ENCODE results near the gene PRDM10.
A peak's percentile ranks its signal among the peaks of the same experiment; 100 is the strongest.

PRDM10 gene

GRCh38 chr11:130002846-130003716, 446 bp upstream of the PRDM10 start:
- peak; percentile 95 for DNase-seq

GRCh38 chr11:130001461-130002351, 929 bp downstream of the PRDM10 start:
- DNase-seq, result no peak

GRCh38 chr11:130000552-130001176, 2.0 kb downstream of the PRDM10 start:
- no peak for DNase-seq

DNA sequence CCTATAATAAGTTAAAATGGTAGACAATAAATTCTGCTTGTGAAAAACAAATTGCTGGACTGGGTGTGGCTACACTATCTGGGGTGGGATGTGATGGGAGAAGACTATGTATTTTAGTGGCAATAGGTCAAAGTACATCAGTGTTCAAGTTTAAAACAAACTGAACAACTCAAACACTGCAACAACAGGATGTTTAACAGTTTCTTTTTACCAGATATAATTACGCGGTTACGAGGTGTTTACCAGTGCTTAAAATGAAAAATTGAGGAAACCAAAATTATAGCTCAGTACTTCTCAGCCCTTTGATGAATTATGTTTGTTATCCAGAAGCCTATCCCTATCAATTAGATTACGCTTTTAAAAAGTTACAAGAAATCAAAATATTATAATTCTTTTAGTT, 3.2 kb downstream of the PRDM10 start:
- no peak for DNase-seq

DNA sequence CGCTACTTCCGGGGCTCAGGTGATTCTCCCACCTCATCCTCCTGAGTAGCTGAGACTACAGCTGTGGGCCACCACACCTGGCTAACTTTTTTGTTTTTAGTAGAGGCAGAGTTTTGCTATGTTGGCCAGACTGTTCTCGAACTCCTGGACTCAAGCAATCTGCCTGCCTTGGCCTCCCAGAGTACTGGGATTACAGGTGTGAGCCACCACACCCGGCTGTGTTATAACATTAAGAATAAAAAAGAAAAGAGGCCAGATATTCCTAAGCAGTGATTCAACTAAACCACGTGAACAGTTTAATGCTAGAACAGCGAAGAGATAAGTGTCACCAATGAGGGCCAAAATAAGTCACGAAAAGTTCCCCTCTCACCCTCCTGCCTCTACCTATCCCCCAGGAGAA, 3.7 kb downstream of the PRDM10 start:
- no peak for DNase-seq

DNA sequence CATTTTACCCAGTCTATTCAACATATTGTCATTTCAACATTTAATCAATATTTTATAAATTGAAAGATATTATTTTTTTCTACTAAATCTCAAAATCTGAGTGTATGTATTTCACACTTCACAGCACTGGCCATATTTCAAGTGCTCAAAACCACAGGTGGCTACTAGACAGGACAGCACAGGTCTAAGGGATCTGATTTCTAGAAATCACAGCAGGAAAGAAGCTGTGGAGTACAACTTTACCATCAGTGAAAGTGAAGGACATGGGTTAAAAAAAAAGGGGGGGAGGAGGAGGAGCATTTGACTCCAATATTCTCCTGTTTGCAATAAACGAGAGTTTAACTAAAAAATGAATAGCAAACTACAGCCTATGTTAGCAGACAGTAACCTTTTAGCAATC, 4.5 kb downstream of the PRDM10 start:
- DNase-seq, result no peak

GRCh38 chr11:129997513-129997912, 5.1 kb downstream of the PRDM10 start:
- no peak for DNase-seq

GRCh38 chr11:129996113-129996870, 6.3 kb downstream of the PRDM10 start:
- DNase-seq, result no peak

- DNase-seq, result no peak
These were observed 7.5 kb downstream of the PRDM10 start for GRCh38 chr11:129995163-129995562.

DNA sequence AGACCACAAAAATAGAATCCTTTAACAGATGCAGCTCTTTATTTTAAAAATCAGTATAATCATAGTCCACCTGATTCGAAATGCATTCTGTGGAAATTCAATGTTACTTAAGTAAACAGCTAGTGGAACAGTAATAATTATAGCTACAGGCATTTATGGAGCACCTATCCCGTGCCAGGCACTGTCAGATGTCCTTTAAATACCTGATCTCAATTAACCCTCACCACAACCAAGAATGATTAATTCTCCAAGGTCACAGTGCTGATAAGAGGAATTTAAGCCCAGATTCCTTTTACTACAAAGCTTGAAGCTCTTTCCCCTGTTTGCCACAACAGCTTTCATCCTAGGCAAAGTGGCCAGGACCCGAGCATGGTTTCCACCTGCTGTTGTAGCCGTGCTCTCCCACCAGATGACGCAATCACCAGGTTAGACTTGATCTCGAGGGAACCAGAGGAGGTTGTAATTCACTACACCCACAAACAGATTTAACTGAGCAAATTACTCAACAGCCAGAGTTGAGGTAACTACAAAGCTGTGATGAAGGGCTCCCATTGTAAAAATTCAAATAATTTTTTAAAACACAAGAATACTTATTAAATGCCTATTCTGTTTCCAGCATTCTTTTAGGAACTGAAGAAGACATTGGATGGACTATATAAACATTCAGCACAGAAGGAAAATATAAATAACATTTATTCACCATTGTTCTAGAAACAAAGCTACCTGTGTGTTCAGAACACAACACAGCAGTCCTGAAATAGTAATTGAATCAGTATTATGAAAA, 10.3 kb downstream of the PRDM10 start:
- peak; percentile 74 for DNase-seq

- no peak for DNase-seq
These were observed 13.4 kb downstream of the PRDM10 start for GRCh38 chr11:129989149-129989813.

- DNase-seq, result no peak
These were observed 14.7 kb downstream of the PRDM10 start for GRCh38 chr11:129987950-129988349.

- no peak for DNase-seq
These were observed 16.8 kb downstream of the PRDM10 start for GRCh38 chr11:129985823-129986222.

DNA sequence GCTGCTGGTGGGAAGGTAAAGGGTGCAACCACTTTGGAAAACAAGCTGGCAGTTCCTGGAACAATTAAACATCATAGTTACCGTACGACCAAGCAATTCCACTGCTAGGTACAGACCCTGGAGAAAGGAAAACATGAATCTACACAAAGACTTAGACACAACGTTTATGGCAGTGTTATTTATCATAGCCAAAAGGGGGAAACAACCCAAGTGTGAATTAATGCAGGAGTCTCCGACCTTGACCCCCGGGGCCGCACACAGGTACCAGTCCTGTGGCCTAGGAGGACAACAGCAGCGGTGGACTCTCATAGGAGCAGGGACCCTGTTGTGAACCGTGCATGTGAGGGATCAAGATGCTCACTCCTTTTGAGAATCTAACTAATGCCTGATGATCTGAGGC, 22.5 kb downstream of the PRDM10 start:
- no peak for DNase-seq

GRCh38 chr11:129979046-129979605, 23.5 kb downstream of the PRDM10 start:
- no peak for DNase-seq

DNA sequence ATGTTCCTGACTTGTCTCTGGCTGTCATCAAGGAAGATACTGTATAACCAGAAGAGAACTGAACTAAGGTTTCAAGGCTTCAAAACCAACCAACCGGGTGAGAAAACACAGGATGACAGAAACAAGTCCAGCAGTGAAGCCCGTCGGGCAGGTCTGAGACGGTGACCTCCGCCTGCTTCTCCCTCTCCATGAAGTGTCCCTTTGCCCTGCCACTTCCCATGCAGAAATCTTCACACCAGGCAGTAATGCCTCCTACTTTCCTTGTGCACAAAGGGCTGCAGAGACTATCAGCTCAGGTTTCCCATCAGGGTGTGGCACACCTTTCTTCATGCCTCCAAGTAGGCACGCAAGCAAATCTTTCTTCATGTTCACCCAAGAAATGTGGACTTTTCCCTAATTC, 24.2 kb downstream of the PRDM10 start:
- DNase-seq, result no peak

GRCh38 chr11:129976328-129976727, 26.3 kb downstream of the PRDM10 start:
- DNase-seq, result no peak

GRCh38 chr11:129975543-129975942, 27.1 kb downstream of the PRDM10 start:
- no peak for DNase-seq

DNA sequence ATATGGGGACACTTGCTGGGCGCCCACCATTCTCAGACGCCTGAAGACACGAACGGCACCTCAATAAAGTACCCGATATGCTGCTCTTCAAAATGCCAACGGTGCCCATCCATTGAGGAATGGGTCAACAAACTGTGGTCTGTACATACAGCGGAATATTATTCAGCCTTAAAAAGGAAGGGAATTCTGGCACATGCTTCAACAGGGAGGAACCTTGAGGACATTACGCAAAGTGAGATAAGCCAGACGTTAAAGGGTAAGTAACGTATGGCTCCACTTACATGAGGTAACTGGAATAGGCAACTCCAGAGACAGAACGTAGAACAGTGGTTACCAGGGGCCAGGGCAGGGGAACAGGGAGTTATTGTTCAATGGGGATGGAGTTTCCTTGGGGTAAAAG, 28.0 kb downstream of the PRDM10 start:
- DNase-seq, result no peak

DNA sequence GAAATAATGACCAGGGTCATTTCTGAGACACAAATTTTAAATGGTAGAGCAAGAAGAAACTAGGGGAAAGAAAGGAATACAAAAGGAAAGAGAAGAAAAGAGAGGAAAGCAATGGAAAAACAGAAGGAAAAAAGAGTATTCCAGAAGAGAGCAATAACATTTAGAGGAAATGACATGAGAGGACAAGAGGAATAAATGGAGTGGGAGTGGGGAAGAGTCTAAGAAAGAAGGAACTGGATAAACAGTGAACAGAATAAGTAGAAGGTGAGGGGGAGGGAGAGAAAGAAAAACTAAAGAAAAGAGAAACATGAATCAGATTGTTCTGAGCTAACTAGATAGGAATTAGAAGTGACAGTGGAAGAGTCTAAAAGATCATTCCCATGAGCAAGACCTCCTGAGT, 28.4 kb downstream of the PRDM10 start:
- no peak for DNase-seq

DNA sequence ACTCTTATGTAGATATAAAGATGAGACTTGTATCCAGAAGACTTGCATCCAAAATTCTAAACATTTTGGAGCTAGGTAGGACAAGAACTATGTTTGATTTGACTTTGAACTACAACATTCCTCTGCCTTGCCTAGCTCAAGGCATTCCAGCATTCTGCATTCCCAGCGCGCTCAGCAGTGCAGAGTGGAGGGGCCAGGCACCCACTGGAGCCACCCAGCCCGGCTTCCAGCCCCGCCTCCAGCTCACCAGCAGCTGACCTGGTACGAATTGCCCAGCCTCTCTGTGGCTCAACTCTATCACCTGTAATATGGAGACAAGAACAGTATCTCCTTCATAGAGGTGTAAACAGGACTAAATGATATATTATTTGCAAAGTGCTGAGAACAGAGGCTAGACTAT, 28.8 kb downstream of the PRDM10 start:
- no peak for DNase-seq
